CD14-positive monocyte (primary cell): ENCODE measurements around the gene ZNF385A. TPM values are rescaled to one million over a fixed set of nuclear protein-coding genes. Genes with fewer than 3 reads are reported as not detected.
A peak's percentile ranks its signal among the peaks of the same experiment; 100 is the strongest.

ENCODE experiments used
- DNase-seq, 3 donors: peaks; one replicate each; pipeline ENCODE4 v3.0.0-alpha.2; 2011 to 2022
- H2AFZ ChIP-seq: 2 replicates; pipeline ENCODE4 v1.6.0; 2012; ENCODE audit warnings: mild to moderate bottlenecking, low read depth, low read length, inconsistent platforms; ENCODE audit not compliant: insufficient read depth, poor library complexity, severe bottlenecking
- H3K27ac ChIP-seq, 2 donors: 1 replicate in 1 of 2; 2 replicates in 1 of 2; pipeline ENCODE4 v1.5.1; 2012 to 2013; ENCODE audit warnings: low read length in 2 of 2, control low read depth in 1 of 2, inconsistent platforms in 1 of 2, low read depth in 1 of 2, mild to moderate bottlenecking in 1 of 2
- H3K27me3 ChIP-seq, 2 donors: one replicate each; pipeline versions ENCODE4 v1.6.0 to v1.6.1; 2011 to 2013; ENCODE audit warnings: low read length in 2 of 2; ENCODE audit not compliant: control insufficient read depth in 2 of 2, insufficient read depth in 2 of 2
- H3K36me3 ChIP-seq, 2 donors: replicated peaks in 1 of 2; 1 replicate in 1 of 2; 2 replicates in 1 of 2; pipeline versions ENCODE4 v1.5.1 to v1.6.1; 2012 to 2013; ENCODE audit warnings: low read length in 2 of 2, control low read depth in 1 of 2, inconsistent platforms in 1 of 2, mild to moderate bottlenecking in 1 of 2; ENCODE audit not compliant: insufficient read depth in 2 of 2, control insufficient read depth in 1 of 2
- H3K4me1 ChIP-seq, 2 donors: 1 replicate in 1 of 2; 2 replicates in 1 of 2; pipeline versions ENCODE4 v1.5.1 to v1.6.1; 2012 to 2013; ENCODE audit warnings: low read length in 2 of 2, control low read depth in 1 of 2, inconsistent platforms in 1 of 2, mild to moderate bottlenecking in 1 of 2, moderate library complexity in 1 of 2; ENCODE audit not compliant: insufficient read depth in 2 of 2, control insufficient read depth in 1 of 2
- H3K4me2 ChIP-seq: replicated peaks from 2 replicates; pipeline ENCODE3; 2012; ENCODE audit warnings: low read length, moderate library complexity, mild to moderate bottlenecking; ENCODE audit not compliant: poor library complexity, severe bottlenecking; ENCODE audit errors: extremely low read depth
- H3K4me3 ChIP-seq, 3 experiments: fragments of 200-600 bp in 1 of 3; sonication (generic) in 1 of 3; replicated peaks in 1 of 3; 1 replicate in 2 of 3; 2 replicates in 1 of 3; pipeline ENCODE4 v1.5.1; 2011 to 2013; ENCODE audit warnings: low read length in 3 of 3, mild to moderate bottlenecking in 3 of 3, control low read depth in 2 of 3, low read depth in 2 of 3, inconsistent platforms in 1 of 3, moderate library complexity in 1 of 3
- H3K79me2 ChIP-seq: 2 replicates; pipeline ENCODE4 v1.6.0; 2012; ENCODE audit warnings: mild to moderate bottlenecking, control low read depth, inconsistent platforms, low read length, moderate library complexity; ENCODE audit not compliant: insufficient read depth
- H3K9ac ChIP-seq: 2 replicates; pipeline ENCODE4 v1.6.0; 2017; ENCODE audit warnings: low read length, mild to moderate bottlenecking; ENCODE audit not compliant: insufficient read depth, poor library complexity, severe bottlenecking
- H3K9me3 ChIP-seq, 2 donors: replicated peaks in 1 of 2; 1 replicate in 1 of 2; 2 replicates in 1 of 2; pipeline versions ENCODE4 v1.5.1 to v1.6.1; 2012 to 2013; ENCODE audit warnings: low read length in 2 of 2, control low read depth in 1 of 2; ENCODE audit not compliant: control insufficient read depth in 1 of 2, insufficient read depth in 1 of 2
- H4K20me1 ChIP-seq: 2 replicates; pipeline ENCODE4 v1.6.0; 2012; ENCODE audit warnings: mild to moderate bottlenecking, low read length, control low read depth, moderate library complexity; ENCODE audit not compliant: insufficient read depth
- H3K27ac Mint-ChIP-seq, 7 donors: one replicate each; pipeline ENCODE4 v1.8.0; 2020; ENCODE audit warnings: mild to moderate bottlenecking in 7 of 7, mixed read lengths in 7 of 7, moderate library complexity in 6 of 7, inconsistent platforms in 2 of 7
- H3K27me3 Mint-ChIP-seq, 3 donors: one replicate each; pipeline ENCODE4 v1.8.0; 2021 to 2022; ENCODE audit warnings: low read depth in 3 of 3, mild to moderate bottlenecking in 3 of 3, mixed read lengths in 3 of 3, moderate library complexity in 3 of 3, inconsistent platforms in 1 of 3
- H3K36me3 Mint-ChIP-seq, 2 donors: one replicate each; pipeline ENCODE4 v1.8.0; 2020; ENCODE audit warnings: mixed read lengths in 2 of 2, inconsistent platforms in 1 of 2, mild to moderate bottlenecking in 1 of 2
- H3K4me1 Mint-ChIP-seq: one replicate; pipeline ENCODE4 v1.8.0; 2020; ENCODE audit warnings: mild to moderate bottlenecking, mixed read lengths
- H3K4me3 Mint-ChIP-seq, 2 donors: one replicate each; pipeline ENCODE4 v1.8.0; 2020; ENCODE audit warnings: mild to moderate bottlenecking in 2 of 2, mixed read lengths in 2 of 2, moderate library complexity in 1 of 2
- H3K9me3 Mint-ChIP-seq, 7 donors: one replicate each; pipeline ENCODE4 v1.8.0; 2020 to 2022; ENCODE audit warnings: mixed read lengths in 7 of 7, mild to moderate bottlenecking in 6 of 7, moderate library complexity in 6 of 7, inconsistent platforms in 2 of 7
- CTCF ChIP-seq: fragments of 200-600 bp; IDR thresholded peaks from one replicate; pipeline ENCODE4 v1.8.0; 2022; ENCODE audit warnings: antibody characterized with exemption, mild to moderate bottlenecking
- WGBS: methylation state at CpG from one replicate; pipeline ENCODE4 v1.1.5; 2013; ENCODE audit warnings: missing lambda C conversion rate; ENCODE audit not compliant: insufficient coverage; 5-methylcytosine and 5-hydroxymethylcytosine counted together
- intact Hi-C, 2 donors: fragments of 100-400 bp; cut with micrococcal nuclease; formaldehyde crosslinking; loops; one replicate each; pipeline versions ENCODE4 v1.15.0 to v1.15.1; 2023
- polyA plus RNA-seq, 3 donors: library from polyadenylated mRNA; depleted of rRNA in 1 of 3; unstranded in 2 of 3; stranded (reverse) in 1 of 3; fragments of 300-500 nt in 2 of 3; fragments of >200 nt in 1 of 3; fragmentation: Illumina TruSeq in 2 of 3; gene quantifications; 1 replicate in 2 of 3; 2 replicates in 1 of 3; pipeline ENCODE4 v1.2.3, GENCODE V29; 2012 to 2021

ZNF385A gene
- polyA plus RNA-seq, 3 donors = 53.9 to 97.6 (median 78.3) TPM

GRCh38 chr12:54351341-54351740 lies 33.2 kb downstream of the ZNF385A start:
- no peak for DNase-seq
- Mint-ChIP-seq H3K36me3 (peaks cover 76 to 77% of the 10 kb centered on the region in 2 donors), H3K4me1 (peaks cover 21% of the 10 kb centered on the region), H3K27ac (no peak overlapping the region), H3K9me3 (peaks cover 0 to 1% (median 0%) of the 10 kb centered on the region in 7 donors), H3K27me3 (peaks cover 7 to 11% (median 8%) of the 10 kb centered on the region in 3 donors), H3K4me3 (peak overlapping the region in 1 of 2 donors; percentile 19)
- Histone ChIP-seq H3K27me3 (no peaks in the 10 kb centered on the region), H3K4me2 (no peak overlapping the region), H3K36me3 (peaks cover 51 to 74% of the 10 kb centered on the region in 2 donors), H3K9me3 (no peaks in the 10 kb centered on the region), H2AFZ (no peak overlapping the region), H4K20me1 (no peaks in the 10 kb centered on the region), H3K4me1 (peaks cover 5 to 10% of the 10 kb centered on the region in 2 donors), H3K4me3 (no peak overlapping the region), H3K9ac (no peak overlapping the region), H3K79me2 (no peaks in the 10 kb centered on the region), H3K27ac (no peak overlapping the region)
- no CpG with 5 or more reads among the region's 4 CpGs for WGBS
- no peak for TF ChIP-seq CTCF
- intact Hi-C loops = no loop called here

GRCh38 chr12:54350743-54351142 lies 33.8 kb downstream of the ZNF385A start:
- peaks cover 21% of the 10 kb centered on the region for H3K4me1 Mint-ChIP-seq
- peaks cover 78 to 83% of the 10 kb centered on the region in 2 donors for H3K36me3 Mint-ChIP-seq
- DNase-seq = no peak
- no peaks in the 10 kb centered on the region for H3K9me3 ChIP-seq
- H3K4me3 ChIP-seq = no peak overlapping the region
- H3K36me3 ChIP-seq = peaks cover 53 to 80% of the 10 kb centered on the region in 2 donors
- H3K9ac ChIP-seq = no peak overlapping the region
- no peak for TF ChIP-seq CTCF
- H3K79me2 ChIP-seq = no peaks in the 10 kb centered on the region
- H3K27me3 ChIP-seq = no peaks in the 10 kb centered on the region
- H3K4me3 Mint-ChIP-seq = no peak overlapping the region
- H3K27ac ChIP-seq = no peak overlapping the region
- WGBS = 100% methylated on average over 1 of the region's 3 CpGs
- intact Hi-C loops = no loop called here
- no peak overlapping the region for H2AFZ ChIP-seq
- H3K9me3 Mint-ChIP-seq = peaks cover 0 to 1% (median 0%) of the 10 kb centered on the region in 7 donors
- no peaks in the 10 kb centered on the region for H4K20me1 ChIP-seq
- H3K27ac Mint-ChIP-seq = no peak overlapping the region
- H3K4me1 ChIP-seq = peaks cover 5 to 10% of the 10 kb centered on the region in 2 donors
- peaks cover 7 to 11% (median 8%) of the 10 kb centered on the region in 3 donors for H3K27me3 Mint-ChIP-seq
- no peak overlapping the region for H3K4me2 ChIP-seq
